GM10248 (cell line): ENCODE measurements around the gene KRTAP10-8.
"Not testable (repeated sequence)": the region's sequence is repeated elsewhere in the genome, so short reads cannot be mapped to it uniquely, and the experiment has no call there.

Experiments
- CTCF ChIA-PET: fragments of 300-600 bp; sonication (Branson Sonifier 250); formaldehyde crosslinking; extraction: SDS; loops from one replicate; lab custom pipeline; 2021; ENCODE audit warnings: antibody characterized with exemption; lab: Yijun Ruan, JAX
- POLR2A ChIA-PET: fragments of 350-650 bp; sonication (Branson Sonifier 250); formaldehyde crosslinking; extraction: SDS; loops from one replicate; lab custom pipeline; 2020; ENCODE audit warnings: antibody characterized with exemption; lab: Yijun Ruan, JAX
- DNase-seq: peaks from one replicate; pipeline ENCODE4 v3.0.0; 2012; ENCODE audit errors: extremely low spot score
- CTCF ChIP-seq: IDR thresholded peaks from 2 replicates; pipeline ENCODE4 v1.5.1; 2012; ENCODE audit warnings: mild to moderate bottlenecking, low read depth; ENCODE audit errors: extremely low read depth, missing control alignments, control extremely low read depth

KRTAP10-8 gene

GRCh38 chr21:44574457-44575306, 37.2 kb upstream of the KRTAP10-8 start:
- TF ChIP-seq CTCF: no peak
- CTCF ChIA-PET: interaction anchor here (1.4 kb wide), 1 partner anchor 17 kb away, joined by 3 read pairs; no protein-coding TSS in a partner anchor
- DNase-seq: peak; percentile 9
- POLR2A ChIA-PET: no interaction called here

GRCh38 chr21:44575307-44576024, 36.4 kb upstream of the KRTAP10-8 start:
- ChIA-PET CTCF (interaction anchor here (1.4 kb wide), 1 partner anchor 18 kb away, joined by 3 read pairs; no protein-coding TSS in a partner anchor), POLR2A (no interaction called here)
- DNase-seq: peak; percentile 8
- no peak for TF ChIP-seq CTCF

GRCh38 chr21:44576025-44576420, 35.9 kb upstream of the KRTAP10-8 start:
- no peak for DNase-seq
- CTCF ChIA-PET: no interaction called here
- POLR2A ChIA-PET: no interaction called here
- no peak for TF ChIP-seq CTCF

GRCh38 chr21:44578371-44579055, 33.4 kb upstream of the KRTAP10-8 start:
- no peak for DNase-seq
- ChIA-PET CTCF (no interaction called here), POLR2A (no interaction called here)
- TF ChIP-seq CTCF: no peak

- CTCF ChIA-PET: no interaction called here
- POLR2A ChIA-PET: no interaction called here
- DNase-seq: peak; percentile 10
- TF ChIP-seq CTCF: no peak
These were observed 32.6 kb upstream of the KRTAP10-8 start for GRCh38 chr21:44579056-44579832.

- POLR2A ChIA-PET: no interaction called here
- no peak for TF ChIP-seq CTCF
- no peak for DNase-seq
- CTCF ChIA-PET: no interaction called here
These were observed 32.1 kb upstream of the KRTAP10-8 start for GRCh38 chr21:44579833-44580144.

GRCh38 chr21:44580231-44580821, 31.6 kb upstream of the KRTAP10-8 start, which contains the start of gene KRTAP10-5:
Gene KRTAP10-5 (minus strand): TSS chr21:44580604. CDS start chr21:44580578, 26 bp downstream.
- CTCF ChIA-PET, POLR2A ChIA-PET, DNase-seq: not testable (repeated sequence)
